Measurements from ENCODE around the gene SPAG7.

SPAG7 gene

DNA sequence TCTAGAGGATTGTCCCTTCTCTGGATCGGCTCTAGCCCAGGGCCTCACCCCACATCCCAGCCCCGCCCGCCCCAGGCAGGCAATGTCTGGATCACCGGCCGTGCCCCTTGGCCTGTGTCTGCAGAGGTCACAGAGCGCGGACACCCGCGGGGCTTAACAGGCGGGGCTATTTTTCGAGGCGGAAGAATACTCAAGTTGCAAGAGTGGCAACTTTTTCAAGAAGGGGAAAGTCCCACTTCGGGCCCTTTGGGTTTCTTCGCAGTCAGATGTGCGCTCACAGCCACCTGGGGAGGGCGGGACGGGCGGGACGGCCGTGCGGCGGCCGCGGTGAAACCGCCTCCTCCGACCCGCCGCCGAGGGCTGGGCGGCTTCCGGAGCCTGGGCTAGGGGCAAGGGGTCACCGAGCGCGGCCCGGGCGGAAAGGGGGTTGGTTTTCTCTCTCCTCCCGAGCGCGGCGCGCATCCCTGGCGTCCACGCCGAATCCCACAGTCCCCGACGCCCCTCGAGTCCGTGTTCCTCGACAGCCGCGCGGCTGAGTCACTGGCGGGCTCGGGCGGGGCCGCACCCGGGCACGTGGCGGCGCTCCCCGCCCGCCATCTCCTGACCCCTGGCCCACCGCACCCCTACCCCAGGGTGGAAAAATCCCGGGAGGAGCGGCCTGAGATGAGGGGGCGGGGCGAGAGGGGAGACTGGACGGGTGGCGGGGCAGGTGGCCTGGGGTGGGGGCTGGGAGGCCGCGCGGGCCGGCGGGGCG is 18.1 kb downstream of the SPAG7 start:
- no peak for DNase-seq

DNA sequence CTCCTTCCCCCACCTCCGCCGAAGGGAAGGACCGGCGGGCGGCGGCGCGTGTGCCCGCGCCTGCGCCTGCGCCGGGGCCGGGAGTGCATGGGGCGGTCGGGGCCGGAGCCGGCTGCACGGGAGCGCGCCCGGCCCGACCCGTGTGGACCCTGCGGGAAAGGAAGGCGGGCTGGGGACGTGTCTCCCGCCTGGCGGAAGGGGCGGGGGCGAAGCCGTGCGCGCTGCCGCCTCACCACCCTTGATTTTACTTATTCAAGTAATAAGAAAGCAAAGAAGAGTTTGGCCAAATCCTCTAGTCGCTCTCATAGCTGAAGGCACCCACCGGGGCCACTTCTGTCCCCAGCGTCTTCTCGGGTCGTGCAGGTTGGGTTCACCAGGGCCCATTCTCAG is 18.7 kb downstream of the SPAG7 start:
- DNase-seq = no peak

DNA sequence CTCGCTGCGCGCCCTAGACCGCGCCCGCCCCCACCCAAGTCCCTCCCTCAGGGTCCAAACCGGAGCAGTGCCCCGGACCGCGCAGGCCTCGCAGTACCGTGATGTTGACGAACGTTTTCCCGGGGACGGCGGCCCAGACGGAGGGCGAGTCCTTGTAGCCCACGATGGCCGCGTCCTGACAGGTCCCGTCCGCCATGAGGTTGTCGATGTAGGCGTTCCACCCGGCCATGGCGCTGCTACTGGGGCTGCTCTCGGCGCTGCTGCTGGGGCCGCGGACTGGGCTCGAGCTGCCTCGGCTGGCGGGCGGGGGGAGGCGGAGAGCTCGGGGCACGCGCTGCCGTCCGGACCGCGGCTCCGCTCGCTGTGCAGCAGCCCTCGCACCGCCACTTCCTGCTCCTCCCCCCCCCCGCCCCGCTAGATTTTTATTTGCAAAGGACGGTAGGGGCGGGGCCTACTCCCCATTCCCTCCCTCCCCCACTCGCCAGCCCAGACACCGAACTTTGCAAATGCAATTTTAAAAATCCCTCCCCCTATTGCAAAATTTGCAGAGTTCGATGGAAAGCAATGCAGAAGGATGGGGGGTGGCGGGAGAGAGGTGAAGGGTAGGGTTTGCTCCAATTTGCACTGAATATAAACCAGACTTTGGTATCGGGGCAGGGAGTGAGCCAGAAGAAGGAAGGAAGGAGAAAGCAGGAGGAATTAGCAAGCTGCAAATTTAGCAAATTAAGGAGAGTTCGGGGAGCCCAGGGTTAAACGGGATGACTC is 19.3 kb downstream of the SPAG7 start, which contains the start of gene PFN1:
PFN1 (minus strand) TSS at position 365 of the 765 bp plus-strand sequence; CDS start at position 229, 136 bp downstream.
- no peak for DNase-seq

- DNase-seq = no peak
Observed at GRCh38 chr17:4947411-4948165, 20.0 kb downstream of the SPAG7 start.

- DNase-seq = no peak
Observed at GRCh38 chr17:4947010-4947410, 20.6 kb downstream of the SPAG7 start.

DNA sequence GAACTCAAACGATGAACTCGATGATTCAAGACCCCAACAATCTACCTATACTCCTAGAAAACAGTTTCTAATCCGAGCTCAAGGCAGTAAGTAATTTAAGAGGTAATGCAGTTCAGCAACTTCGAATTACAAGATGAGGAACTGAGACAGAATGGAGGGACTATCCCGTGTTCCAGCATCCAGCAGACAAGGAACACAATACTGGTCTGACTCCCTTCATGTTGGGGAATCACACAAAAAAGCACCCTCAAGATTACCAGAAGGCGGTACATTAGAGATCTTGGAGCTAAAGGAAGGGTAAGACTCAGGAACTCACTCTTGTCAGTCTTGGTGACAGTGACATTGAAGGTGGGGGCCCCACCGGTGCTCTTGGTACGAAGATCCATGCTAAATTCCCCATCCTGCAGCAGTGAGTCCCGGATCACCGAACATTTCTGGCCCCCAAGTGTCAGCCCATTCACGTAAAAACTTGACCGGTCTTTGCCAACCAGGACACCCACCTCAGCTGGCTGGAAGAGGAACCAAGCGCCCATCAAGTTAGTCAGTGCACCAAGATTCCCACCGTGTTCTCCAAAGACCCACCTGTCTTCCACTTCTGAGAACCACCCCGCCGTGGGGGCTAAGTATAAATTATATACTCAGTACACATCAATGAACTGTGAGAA is 21.2 kb downstream of the SPAG7 start:
- DNase-seq = no peak

DNA sequence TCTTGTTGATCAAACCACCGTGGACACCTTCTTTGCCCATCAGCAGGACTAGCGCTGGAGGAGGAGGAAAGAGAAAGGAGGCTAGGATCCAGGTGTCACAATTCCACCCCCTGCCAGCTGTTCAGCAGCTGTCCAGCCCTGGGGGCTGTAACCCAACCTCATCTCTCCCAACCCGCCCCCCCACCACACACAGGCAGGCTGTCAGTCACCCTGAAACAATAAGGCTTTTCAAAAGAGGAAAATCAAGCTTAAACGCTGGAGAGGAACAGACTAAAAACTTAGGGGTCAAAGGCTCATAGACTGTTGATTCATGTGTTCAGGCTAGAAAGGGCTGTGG is 21.7 kb downstream of the SPAG7 start:
- no peak for DNase-seq

GRCh38 chr17:4945176-4945943 is 22.3 kb downstream of the SPAG7 start:
- DNase-seq = no peak

- no peak for DNase-seq
Observed at GRCh38 chr17:4944554-4945175, 23.0 kb downstream of the SPAG7 start.

GRCh38 chr17:4944163-4944553 is 23.5 kb downstream of the SPAG7 start:
- no peak for DNase-seq

DNA sequence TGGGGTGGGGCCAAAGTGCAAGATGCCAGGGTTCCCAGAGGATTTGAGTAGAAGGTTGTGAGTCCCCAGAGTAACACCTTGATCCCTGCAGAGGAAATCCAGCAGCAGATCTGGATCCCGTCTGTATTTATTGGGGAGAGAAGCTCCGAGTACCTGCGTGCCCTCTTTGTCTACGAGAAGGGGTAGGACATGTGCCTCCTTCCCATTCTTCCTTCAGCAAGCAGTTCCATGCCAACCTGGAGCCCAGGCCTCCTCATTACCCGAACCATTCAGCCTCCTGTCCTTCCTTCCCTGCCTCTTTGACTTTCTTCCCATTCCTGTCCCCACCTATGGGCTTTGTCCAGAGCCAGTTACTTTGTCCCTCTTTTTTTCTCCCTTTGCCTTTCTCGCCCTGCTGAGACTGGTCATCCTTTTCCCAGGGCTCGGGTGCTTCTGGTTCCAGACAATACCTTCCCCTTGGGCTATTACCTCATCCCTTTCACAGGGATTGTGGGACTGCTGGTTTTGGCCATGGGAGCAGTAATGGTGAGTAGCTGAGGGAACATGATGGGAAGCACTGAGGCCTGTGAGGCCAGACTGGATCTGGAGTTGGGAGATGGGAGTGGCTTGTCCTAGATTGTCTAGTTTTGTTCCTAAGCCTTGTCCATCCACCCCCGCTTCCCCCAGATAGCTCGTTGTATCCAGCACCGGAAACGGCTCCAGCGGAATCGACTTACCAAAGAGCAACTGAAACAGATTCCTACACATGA is 24.7 kb downstream of the SPAG7 start:
- DNase-seq = no peak

GRCh38 chr17:4941319-4941610 is 26.4 kb downstream of the SPAG7 start:
- no peak for DNase-seq

- no peak for DNase-seq
Observed at GRCh38 chr17:4940555-4941318, 26.9 kb downstream of the SPAG7 start.

- peak; percentile 88 for DNase-seq
Observed at GRCh38 chr17:4939796-4940554, 27.6 kb downstream of the SPAG7 start, which contains the start of the genes RNF167 and SLC25A11. Gene RNF167, plus strand, starts transcription at chr17:4940268. Its CDS starts 642 bp downstream, at chr17:4940910. Gene SLC25A11, minus strand, starts transcription at chr17:4940046. Its CDS starts 136 bp downstream, at chr17:4939910.

GRCh38 chr17:4939546-4939795 is 28.1 kb downstream of the SPAG7 start:
- DNase-seq = no peak

GRCh38 chr17:4938688-4939545 is 28.7 kb downstream of the SPAG7 start:
- no peak for DNase-seq

GRCh38 chr17:4938069-4938491 is 29.5 kb downstream of the SPAG7 start:
- no peak for DNase-seq

DNA sequence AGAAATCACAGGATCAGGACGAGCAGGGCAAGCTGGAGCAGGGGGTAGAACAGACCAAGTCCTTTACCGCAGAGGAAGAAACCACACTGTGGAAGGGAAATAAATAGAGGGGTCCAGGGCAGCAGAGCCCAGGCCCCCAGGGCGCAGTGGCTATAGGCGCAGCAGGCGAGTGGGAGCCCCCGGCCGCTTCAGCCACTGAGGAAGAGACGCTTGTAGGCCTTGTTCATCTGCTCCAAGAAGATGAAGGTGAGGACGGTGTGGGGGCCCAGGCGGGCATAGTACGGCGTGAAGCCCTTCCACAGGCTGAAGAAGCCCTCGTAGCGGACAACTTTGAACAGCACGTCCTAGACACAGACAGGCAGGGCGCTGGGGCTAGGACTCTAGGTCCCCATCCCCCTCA is 30.1 kb downstream of the SPAG7 start:
- no peak for DNase-seq

DNA sequence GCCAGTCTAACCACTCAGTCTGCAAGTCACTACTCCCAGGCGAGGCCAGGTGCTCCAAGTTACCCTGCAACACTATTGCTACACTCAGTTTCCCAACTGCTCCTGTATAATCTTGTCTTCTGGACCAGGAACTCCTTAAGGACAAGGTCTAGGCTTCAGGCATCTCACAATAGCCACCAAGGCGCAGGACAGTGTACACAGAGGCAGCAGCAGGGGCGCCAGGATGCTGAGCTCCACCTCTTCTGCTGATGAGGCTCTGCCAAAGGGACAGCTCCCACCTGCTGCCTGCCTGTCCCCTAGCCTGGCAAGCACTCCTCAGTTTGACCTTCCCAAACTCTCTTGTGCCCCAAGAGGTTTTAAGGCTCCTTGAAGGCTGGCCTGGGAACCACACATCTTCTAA is 31.2 kb downstream of the SPAG7 start:
- no peak for DNase-seq
